OCI-LY7 (cell line): Measurements from ENCODE around the gene ACVR1C. TPM values are rescaled to one million over a fixed set of nuclear protein-coding genes. Genes with fewer than 3 reads are reported as not detected.

Experiments used
- BruUV-seq: library from RNA; stranded (reverse); fragments of 400-500 nt; replicated peaks from 2 replicates; lab custom pipeline; 2021; lab: Mats Ljungman, UMichigan
- CTCF ChIA-PET: fragments of 300-600 bp; sonication (Branson Sonifier 250); formaldehyde crosslinking; loops from one replicate; lab custom pipeline; 2022; ENCODE audit warnings: antibody characterized with exemption; ENCODE audit not compliant: unreplicated experiment; lab: Charles Lee
- POLR2A ChIA-PET: fragments of 300-600 bp; sonication (Branson Sonifier 250); formaldehyde crosslinking; loops from one replicate; lab custom pipeline; 2022; ENCODE audit warnings: antibody characterized with exemption; lab: Charles Lee
- DNase-seq: peaks from one replicate; pipeline ENCODE4 v3.0.0-alpha.2; 2015; ENCODE audit warnings: low spot score
- H2AFZ ChIP-seq: fragments of 200-600 bp; sonication (generic), shearing (Covaris generic); 2 replicates; pipeline ENCODE4 v1.6.1; 2014; ENCODE audit warnings: mild to moderate bottlenecking, antibody characterized with exemption, low read length, moderate library complexity
- H3K27ac ChIP-seq: fragments of 200-600 bp; sonication (generic); 2 replicates; pipeline ENCODE4 v1.5.1; 2014; ENCODE audit warnings: mixed run types, low read depth, mild to moderate bottlenecking, moderate library complexity, low read length, inconsistent platforms; ENCODE audit not compliant: poor library complexity, severe bottlenecking
- H3K36me3 ChIP-seq: fragments of 200-600 bp; sonication (generic); 2 replicates; pipeline ENCODE4 v1.6.1; 2014; ENCODE audit warnings: mild to moderate bottlenecking, antibody characterized with exemption, low read length, moderate library complexity, mixed read lengths; ENCODE audit not compliant: insufficient read depth
- H3K4me1 ChIP-seq: fragments of 200-600 bp; sonication (generic); 2 replicates; pipeline ENCODE4 v1.5.1; 2014; ENCODE audit warnings: mild to moderate bottlenecking, low read length; ENCODE audit not compliant: insufficient read depth, poor library complexity, severe bottlenecking
- H3K4me2 ChIP-seq: fragments of 200-600 bp; sonication (generic); 2 replicates; pipeline ENCODE4 v1.6.1; 2014; ENCODE audit warnings: mild to moderate bottlenecking, low read length
- H3K4me3 ChIP-seq: fragments of 200-600 bp; sonication (generic); 2 replicates; pipeline ENCODE4 v1.5.1; 2014; ENCODE audit warnings: mild to moderate bottlenecking, low read depth, low read length; ENCODE audit not compliant: poor library complexity, severe bottlenecking
- H3K79me2 ChIP-seq: fragments of 200-600 bp; sonication (generic); 2 replicates; pipeline ENCODE4 v1.6.1; 2016; ENCODE audit warnings: low read depth, mild to moderate bottlenecking, low read length, moderate library complexity, mixed read lengths; ENCODE audit not compliant: insufficient read depth
- H3K9me2 ChIP-seq: fragments of 200-600 bp; sonication (generic); 2 replicates; pipeline ENCODE4 v1.6.1; 2016; ENCODE audit warnings: mild to moderate bottlenecking, low read length, mixed read lengths; ENCODE audit not compliant: insufficient read depth
- H3K9me3 ChIP-seq: fragments of 200-600 bp; sonication (generic); 2 replicates; pipeline ENCODE4 v1.6.1; 2014; ENCODE audit warnings: mild to moderate bottlenecking, mixed run types, low read length, mixed read lengths
- H4K20me1 ChIP-seq: fragments of 200-600 bp; sonication (generic); 2 replicates; pipeline ENCODE4 v1.6.1; 2014; ENCODE audit warnings: mild to moderate bottlenecking, antibody characterized with exemption, low read length, moderate library complexity, mixed read lengths; ENCODE audit not compliant: insufficient read depth
- CTCF ChIP-seq: fragments of 200-600 bp; sonication (generic); conservative IDR thresholded peaks from 2 replicates; pipeline ENCODE4 v1.5.1; 2014; ENCODE audit warnings: mild to moderate bottlenecking, antibody characterized with exemption, low read length, moderate library complexity, mixed read lengths
- EZH2phosphoT487 ChIP-seq: fragments of 200-600 bp; sonication (generic); IDR thresholded peaks from 2 replicates; pipeline ENCODE4 v1.6.1; 2018; ENCODE audit warnings: low read depth, borderline replicate concordance, mild to moderate bottlenecking, mixed run types, antibody characterized with exemption, low read length, moderate library complexity, mixed read lengths
- intact Hi-C: fragments of 100-400 bp; cut with micrococcal nuclease; formaldehyde crosslinking; loops from one replicate; pipeline ENCODE4 v1.10.0; 2022; ENCODE audit not compliant: unreplicated experiment
- total RNA-seq, 2 experiments: library from RNA; depleted of rRNA in 1 of 2; stranded (reverse); fragments of >200 nt in 1 of 2; shearing (Covaris generic) in 1 of 2; gene quantifications; 2 replicates each; pipeline ENCODE4 v1.2.3, GENCODE V29; 2014 to 2022

ACVR1C gene
- total RNA-seq, 2 experiments from 2014 or later: 0.03 TPM; not detected in 1

DNA sequence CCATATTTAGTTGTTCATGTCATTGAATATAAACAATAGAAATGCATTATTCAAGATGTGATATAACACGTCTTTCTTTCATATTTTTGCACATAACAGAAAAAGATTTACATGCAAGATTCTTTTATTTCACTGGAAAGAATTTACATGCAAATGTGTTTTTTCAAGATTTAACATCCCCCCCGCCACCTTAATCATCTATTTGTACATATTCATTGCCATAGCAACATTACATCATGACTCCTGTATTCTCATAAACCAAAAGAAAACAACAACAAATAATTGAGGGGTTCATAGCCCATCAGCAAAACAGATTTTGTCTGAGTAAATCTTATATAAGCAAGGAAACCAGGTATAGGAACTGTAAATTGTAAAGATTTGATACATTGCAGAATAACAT is 3.2 kb upstream of the ACVR1C start:
- Histone ChIP-seq H3K36me3 (no peaks in the 10 kb centered on the region), H3K4me3 (no peak overlapping the region), H2AFZ (no peak overlapping the region), H3K27ac (no peak overlapping the region), H3K9me3 (no peaks in the 10 kb centered on the region), H3K4me2 (no peak overlapping the region), H3K9me2 (no peaks in the 10 kb centered on the region), H3K79me2 (no peaks in the 10 kb centered on the region), H3K4me1 (no peaks in the 10 kb centered on the region), H4K20me1 (no peaks in the 10 kb centered on the region)
- ChIA-PET CTCF (no interaction called here), POLR2A (no interaction called here)
- TF ChIP-seq EZH2phosphoT487 (no peak), CTCF (no peak)
- intact Hi-C loops: no loop called here
- BruUV-seq: no TSS peak
- DNase-seq: no peak

GRCh38 chr2:157627594-157628476 is 829 bp downstream of the ACVR1C start:
- Histone ChIP-seq H3K9me3 (no peaks in the 10 kb centered on the region), H3K79me2 (no peaks in the 10 kb centered on the region), H3K4me2 (no peak overlapping the region), H2AFZ (no peak overlapping the region), H3K27ac (no peak overlapping the region), H3K4me1 (no peaks in the 10 kb centered on the region), H4K20me1 (no peaks in the 10 kb centered on the region), H3K9me2 (no peaks in the 10 kb centered on the region), H3K4me3 (no peak overlapping the region), H3K36me3 (no peaks in the 10 kb centered on the region)
- intact Hi-C loops: no loop called here
- ChIA-PET POLR2A (interaction anchor here (0.8 kb wide), 1 partner anchor 10 kb away, joined by 3 read pairs; no protein-coding TSS in a partner anchor), CTCF (no interaction called here)
- TF ChIP-seq CTCF (no peak), EZH2phosphoT487 (no peak)
- DNase-seq: no peak
- no TSS peak for BruUV-seq

DNA sequence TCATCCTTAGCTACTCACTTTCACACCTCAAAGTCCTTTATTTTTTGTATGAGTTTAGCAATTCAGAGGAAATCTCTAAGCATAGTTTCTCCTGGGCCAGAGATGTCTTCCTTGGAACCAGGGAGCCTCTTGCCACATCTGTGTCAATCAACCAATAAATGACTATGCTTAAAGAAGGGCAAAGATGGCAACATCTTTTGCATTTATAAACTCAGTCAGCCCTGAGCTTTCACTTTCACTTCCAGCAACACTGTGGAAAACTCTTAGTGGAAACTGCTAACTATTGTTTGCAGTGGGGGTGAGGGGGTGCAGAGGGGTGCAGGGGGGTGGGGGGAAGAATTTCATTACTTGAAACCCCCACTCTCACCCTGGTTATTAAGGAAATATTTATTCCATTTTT is 3.4 kb downstream of the ACVR1C start:
- no peak for DNase-seq
- no peak overlapping the region for H3K27ac ChIP-seq
- no peak overlapping the region for H2AFZ ChIP-seq
- TF ChIP-seq CTCF (no peak), EZH2phosphoT487 (no peak)
- H3K4me2 ChIP-seq: no peak overlapping the region
- POLR2A ChIA-PET: interaction anchor here (0.6 kb wide), 1 partner anchor 250 kb away, joined by 4 read pairs; no protein-coding TSS in a partner anchor
- no TSS peak for BruUV-seq
- no peaks in the 10 kb centered on the region for H3K4me1 ChIP-seq
- H3K4me3 ChIP-seq: no peak overlapping the region
- no peaks in the 10 kb centered on the region for H3K79me2 ChIP-seq
- H3K36me3 ChIP-seq: no peaks in the 10 kb centered on the region
- no peaks in the 10 kb centered on the region for H3K9me3 ChIP-seq
- no peaks in the 10 kb centered on the region for H4K20me1 ChIP-seq
- CTCF ChIA-PET: interaction anchor here (0.6 kb wide), 1 partner anchor 816 kb away, joined by 3 read pairs; no protein-coding TSS in a partner anchor
- intact Hi-C loops: no loop called here
- no peaks in the 10 kb centered on the region for H3K9me2 ChIP-seq
